8988T (cell line): ENCODE results near the gene RNFT2.
A peak's percentile ranks its signal among the peaks of the same experiment; 100 is the strongest.
"Not testable (repeated sequence)": the region's sequence is repeated elsewhere in the genome, so short reads cannot be mapped to it uniquely, and the experiment has no call there.

Experiments used
- DNase-seq: peaks from one replicate; pipeline ENCODE4 v3.0.0; 2011

RNFT2 gene

GRCh38 chr12:116745554-116745953 lies 7.4 kb downstream of the RNFT2 start:
- no peak for DNase-seq

- DNase-seq: no peak
Measured at GRCh38 chr12:116749884-116750283, 11.8 kb downstream of the RNFT2 start.

- DNase-seq: no peak
Measured at GRCh38 chr12:116750298-116750697, 12.2 kb downstream of the RNFT2 start.

GRCh38 chr12:116754097-116754496 lies 16.0 kb downstream of the RNFT2 start:
- not testable (repeated sequence) for DNase-seq

GRCh38 chr12:116754783-116755182 lies 16.7 kb downstream of the RNFT2 start:
- DNase-seq: not testable (repeated sequence)

- DNase-seq: no peak
Measured at GRCh38 chr12:116759783-116760621, 21.9 kb downstream of the RNFT2 start.

GRCh38 chr12:116760622-116761020 lies 22.5 kb downstream of the RNFT2 start:
- no peak for DNase-seq

GRCh38 chr12:116761499-116761898 lies 23.4 kb downstream of the RNFT2 start:
- no peak for DNase-seq

- DNase-seq: no peak
Measured at GRCh38 chr12:116765271-116765670, 27.2 kb downstream of the RNFT2 start.

- DNase-seq: no peak
Measured at GRCh38 chr12:116766285-116766684, 28.2 kb downstream of the RNFT2 start.

- no peak for DNase-seq
Measured at GRCh38 chr12:116766746-116767145, 28.6 kb downstream of the RNFT2 start.

GRCh38 chr12:116771651-116772050 lies 33.5 kb downstream of the RNFT2 start:
- no peak for DNase-seq

GRCh38 chr12:116773276-116773731 lies 35.2 kb downstream of the RNFT2 start:
- DNase-seq: peak; percentile 63

GRCh38 chr12:116774020-116774419 lies 35.9 kb downstream of the RNFT2 start:
- no peak for DNase-seq

GRCh38 chr12:116777245-116777644 lies 39.1 kb downstream of the RNFT2 start:
- DNase-seq: no peak

- DNase-seq: no peak
Measured at GRCh38 chr12:116779597-116779996, 41.5 kb downstream of the RNFT2 start.

- DNase-seq: no peak
Measured at GRCh38 chr12:116780942-116781341, 42.8 kb downstream of the RNFT2 start.

- no peak for DNase-seq
Measured at GRCh38 chr12:116783525-116784237, 45.6 kb downstream of the RNFT2 start.

- no peak for DNase-seq
Measured at GRCh38 chr12:116784238-116784612, 46.1 kb downstream of the RNFT2 start.

GRCh38 chr12:116789562-116789961 lies 51.4 kb downstream of the RNFT2 start:
- DNase-seq: not testable (repeated sequence)

GRCh38 chr12:116790066-116790465 lies 52.0 kb downstream of the RNFT2 start:
- no peak for DNase-seq

- no peak for DNase-seq
Measured at GRCh38 chr12:116792403-116792802, 54.3 kb downstream of the RNFT2 start.

GRCh38 chr12:116794725-116795124 lies 56.6 kb downstream of the RNFT2 start:
- DNase-seq: no peak

- DNase-seq: no peak
Measured at GRCh38 chr12:116797885-116798284, 59.8 kb downstream of the RNFT2 start.
